Memory B cell (primary cell): ENCODE results near the gene POLN.

Experiments
- ATAC-seq: fragments of 150-1000 bp; cut with Tn5 transposase; 2 replicates; pipeline ENCODE4 v1.10.0; 2021; ENCODE audit warnings: low read depth, mild to moderate bottlenecking, moderate library complexity
- DNase-seq, 2 donors: peaks; one replicate each; pipeline ENCODE4 v3.0.0; 2022; ENCODE audit warnings: low spot score in 2 of 2
- H3K27ac Mint-ChIP-seq: one replicate; pipeline ENCODE4 v1.8.0; 2022; ENCODE audit warnings: mild to moderate bottlenecking, moderate library complexity, mixed read lengths
- H3K27me3 Mint-ChIP-seq: one replicate; pipeline ENCODE4 v1.8.0; 2022; ENCODE audit warnings: mixed read lengths
- H3K36me3 Mint-ChIP-seq: one replicate; pipeline ENCODE4 v1.8.0; 2022; ENCODE audit warnings: mild to moderate bottlenecking, mixed read lengths
- H3K4me1 Mint-ChIP-seq: one replicate; pipeline ENCODE4 v1.8.0; 2022; ENCODE audit warnings: mixed read lengths
- H3K4me3 Mint-ChIP-seq: one replicate; pipeline ENCODE4 v1.8.0; 2022; ENCODE audit warnings: mild to moderate bottlenecking, moderate library complexity, mixed read lengths
- H3K9me3 Mint-ChIP-seq: one replicate; pipeline ENCODE4 v1.8.0; 2022; ENCODE audit warnings: mixed read lengths

Gene POLN

GRCh38 chr4:2025817-2026216, 216.1 kb downstream of the POLN start:
- Mint-ChIP-seq H3K27ac (no peak overlapping the region), H3K36me3 (peaks cover 4% of the 10 kb centered on the region), H3K4me3 (no peak overlapping the region), H3K27me3 (peaks cover 24% of the 10 kb centered on the region), H3K4me1 (no peaks in the 10 kb centered on the region), H3K9me3 (peaks cover 4% of the 10 kb centered on the region)
- ATAC-seq = no peak
- DNase-seq = no peak

- no peak for ATAC-seq
- peaks cover 30% of the 10 kb centered on the region for H3K27me3 Mint-ChIP-seq
- no peak overlapping the region for H3K4me3 Mint-ChIP-seq
These were observed 217.2 kb downstream of the POLN start for GRCh38 chr4:2024683-2025082.

More at GRCh38 chr4:2024683-2025082, 217.2 kb downstream of the POLN start:
- Mint-ChIP-seq H3K4me1 (no peaks in the 10 kb centered on the region), H3K27ac (no peak overlapping the region), H3K36me3 (peaks cover 4% of the 10 kb centered on the region), H3K9me3 (peaks cover 4% of the 10 kb centered on the region)
- no peak for DNase-seq
